LNCAP (cell line): Measurements from ENCODE around the gene NEDD4L.

ENCODE experiments used
- CTCF ChIP-seq: fragments of 450-650 bp; IDR thresholded peaks from 2 replicates; pipeline ENCODE4 v1.5.1; 2017; ENCODE audit warnings: mild to moderate bottlenecking

Gene NEDD4L

DNA sequence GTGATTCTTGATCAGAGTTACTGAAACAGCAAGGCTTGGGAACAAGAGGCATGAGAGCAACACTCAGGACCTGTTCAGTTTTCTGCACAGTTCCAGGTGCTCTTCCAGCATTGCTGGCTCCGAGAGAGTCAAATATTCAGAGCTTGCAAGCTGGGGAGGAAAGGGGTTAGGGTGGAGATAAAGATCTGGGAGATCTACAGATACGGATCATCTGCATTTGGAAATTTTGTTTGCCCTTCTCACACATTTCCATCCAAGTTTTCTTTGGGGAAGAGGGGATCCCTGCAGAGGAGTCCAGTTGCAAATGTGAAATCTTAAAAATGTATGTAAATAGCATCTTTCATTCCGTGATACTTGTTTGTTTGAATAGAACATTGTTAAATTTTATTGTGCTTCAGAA, 108.2 kb downstream of the NEDD4L start:
- TF ChIP-seq CTCF: no peak

GRCh38 chr18:58152891-58153290, 108.9 kb downstream of the NEDD4L start:
- TF ChIP-seq CTCF: no peak

- TF ChIP-seq CTCF: no peak
These were observed 112.5 kb downstream of the NEDD4L start for GRCh38 chr18:58156516-58156915.

- no peak for TF ChIP-seq CTCF
These were observed 113.2 kb downstream of the NEDD4L start for GRCh38 chr18:58157237-58157636.

DNA sequence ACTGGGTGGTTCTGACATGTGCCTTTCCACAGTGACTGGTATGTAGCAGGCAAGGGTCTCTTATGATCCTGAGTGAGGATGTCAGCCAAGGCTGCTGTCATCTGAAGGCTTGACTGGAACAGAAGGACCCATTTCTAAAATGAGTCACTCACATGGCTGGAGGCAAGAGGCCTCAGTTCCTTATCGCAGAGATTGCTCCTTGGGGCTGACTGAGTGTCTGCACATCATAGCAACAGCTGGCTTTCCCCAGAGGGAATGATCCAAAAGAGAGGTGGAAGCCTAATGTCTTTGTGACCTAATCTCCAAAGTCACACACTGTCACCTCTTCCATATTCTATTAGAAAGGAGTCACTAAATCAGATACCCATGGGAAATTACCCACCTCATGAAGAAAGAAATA, 114.0 kb downstream of the NEDD4L start:
- no peak for TF ChIP-seq CTCF

DNA sequence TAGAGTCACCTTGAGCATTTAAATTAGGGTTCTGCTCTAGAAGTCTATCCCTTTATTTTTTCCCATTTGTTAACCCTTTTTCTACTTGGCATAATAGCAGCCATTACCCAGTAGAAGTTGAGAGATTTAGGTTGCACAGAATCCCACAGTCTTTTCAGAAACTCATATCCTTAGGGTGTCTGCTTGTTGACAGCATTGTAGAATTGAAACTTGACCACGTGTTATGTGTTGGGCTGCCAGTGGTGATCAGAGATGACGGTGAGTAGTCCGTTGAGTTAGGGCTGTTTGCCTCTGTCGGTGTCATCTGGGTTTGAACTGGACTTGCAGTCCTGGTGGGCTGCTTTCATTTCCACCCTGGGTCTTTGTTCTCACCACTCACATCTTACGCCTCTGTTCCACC, 114.4 kb downstream of the NEDD4L start:
- no peak for TF ChIP-seq CTCF

DNA sequence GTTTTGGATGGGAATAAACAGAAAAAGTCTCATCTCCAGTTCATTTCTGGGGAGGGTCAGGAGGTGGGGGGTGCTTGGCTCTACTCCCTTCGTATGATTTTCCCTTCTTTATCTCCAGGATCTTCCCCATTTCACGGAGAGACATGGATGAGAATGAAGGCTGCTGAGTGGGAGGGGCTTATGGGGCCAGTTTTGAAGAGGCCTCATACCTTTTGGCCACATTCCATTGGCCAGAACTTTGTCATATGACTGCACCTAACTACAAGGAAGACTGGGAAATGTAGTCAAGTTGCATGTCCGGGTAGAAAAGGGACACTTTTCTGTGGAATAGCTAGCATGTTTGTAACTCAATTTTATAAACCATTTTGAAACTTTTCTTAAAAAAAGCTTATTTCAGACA, 117.6 kb downstream of the NEDD4L start:
- no peak for TF ChIP-seq CTCF

GRCh38 chr18:58162127-58162526, 118.1 kb downstream of the NEDD4L start:
- TF ChIP-seq CTCF: no peak
